Esophagus squamous epithelium (tissue), 5 donors: ENCODE data around the gene NRXN2. TPM values are rescaled to one million over a fixed set of nuclear protein-coding genes. Genes with fewer than 3 reads are reported as not detected.
A peak's percentile ranks its signal among the peaks of the same experiment; 100 is the strongest.

Experiments
- DNase-seq: peaks from one replicate; lab custom pipeline; 2025; lab: John Stamatoyannopoulos, UW
- H3K27ac ChIP-seq, 4 donors: fragments of 200-600 bp; sonication (generic); one replicate each; pipeline ENCODE4 v1.5.1; 2016 to 2019; ENCODE audit warnings: mild to moderate bottlenecking in 1 of 4
- H3K27me3 ChIP-seq, 4 donors: fragments of 200-600 bp; sonication (generic); 1 replicate in 3 of 4; 2 replicates in 1 of 4; pipeline versions ENCODE4 v1.5.1 to v1.6.0; 2017 to 2021; ENCODE audit warnings: antibody characterized with exemption in 1 of 4
- H3K36me3 ChIP-seq, 3 donors: fragments of 200-600 bp; sonication (generic); one replicate each; pipeline ENCODE4 v1.5.1; 2016 to 2019
- H3K4me1 ChIP-seq, 3 donors: fragments of 200-600 bp; sonication (generic); one replicate each; pipeline ENCODE4 v1.5.1; 2017 to 2019
- H3K4me3 ChIP-seq, 4 donors: fragments of 200-600 bp; sonication (generic); 1 replicate in 3 of 4; 2 replicates in 1 of 4; pipeline ENCODE4 v1.5.1; 2016 to 2019; ENCODE audit warnings: mild to moderate bottlenecking in 2 of 4, moderate library complexity in 1 of 4
- H3K9me3 ChIP-seq, 3 donors: fragments of 200-600 bp; sonication (generic); one replicate each; pipeline ENCODE4 v1.5.1; 2016 to 2019
- CTCF ChIP-seq, 6 experiments: fragments of 450-650 bp in 4 of 6; fragments of 200-600 bp in 2 of 6; sonication (generic) in 2 of 6; IDR thresholded peaks; one replicate each; pipeline ENCODE4 v1.5.1; 2016 to 2019; ENCODE audit warnings: antibody characterized with exemption in 6 of 6, mild to moderate bottlenecking in 4 of 6, moderate library complexity in 4 of 6
- POLR2A ChIP-seq, 4 donors: fragments of 450-650 bp; IDR thresholded peaks; one replicate each; pipeline ENCODE4 v1.6.1; 2017; ENCODE audit warnings: antibody characterized with exemption in 4 of 4, mild to moderate bottlenecking in 4 of 4, moderate library complexity in 3 of 4
- WGBS, 2 donors: methylation state at CpG; one replicate each; pipeline ENCODE4 v1.1.5; 2018; 5-methylcytosine and 5-hydroxymethylcytosine counted together
- intact Hi-C: fragments of 100-400 bp; cut with DNase I; formaldehyde crosslinking; loops from one replicate; pipeline ENCODE4 v1.15.0; 2022
- total RNA-seq, 4 donors: library from RNA; depleted of rRNA; stranded (reverse); fragments of >200 nt; gene quantifications; one replicate each; pipeline ENCODE4 v1.1.0, GENCODE V29; 2016
- donor health status: DM: yes; HTN: yes; CAD: no.

Gene NRXN2
- total RNA-seq, 4 donors from 2014 or later, result 0.38 TPM; not detected in 3

- peak overlapping the region in 2 of 4 donors; percentile 15 to 44 for H3K4me3 ChIP-seq
Measured at GRCh38 chr11:64713016-64713707, 9.8 kb downstream of the NRXN2 start.

GRCh38 chr11:64712430-64713015, 10.5 kb downstream of the NRXN2 start:
- no peak for DNase-seq
- peak overlapping the region in 1 of 4 donors; percentile 44 for H3K4me3 ChIP-seq
- peaks cover 4 to 28% (median 19%) of the 10 kb centered on the region in 3 donors for H3K4me1 ChIP-seq
- no peak for TF ChIP-seq CTCF (IDR thresholded peaks at IDR 0.05)
- TF ChIP-seq POLR2A (IDR thresholded peaks at IDR 0.05), result no peak
- no peaks in the 10 kb centered on the region for H3K36me3 ChIP-seq
- intact Hi-C loops, result no loop called here
- H3K27ac ChIP-seq, result no peak overlapping the region
- H3K9me3 ChIP-seq, result no peaks in the 10 kb centered on the region
- peaks cover 14 to 100% (median 32%) of the 10 kb centered on the region in 4 donors for H3K27me3 ChIP-seq
- 2 to 3% methylated on average over 8 of the region's 45 CpGs for WGBS, 2 donors

More at GRCh38 chr11:64713016-64713707, 9.8 kb downstream of the NRXN2 start:
- no CpG with 5 or more reads among the region's 111 CpGs for WGBS, 2 donors
- Histone ChIP-seq H3K36me3 (no peaks in the 10 kb centered on the region), H3K4me1 (peaks cover 4 to 28% (median 19%) of the 10 kb centered on the region in 3 donors), H3K9me3 (no peaks in the 10 kb centered on the region), H3K27ac (no peak overlapping the region), H3K27me3 (peaks cover 14 to 100% (median 32%) of the 10 kb centered on the region in 4 donors)
- no peak for DNase-seq
- intact Hi-C loops, result no loop called here
- no peak for TF ChIP-seq POLR2A (IDR thresholded peaks at IDR 0.05)
- no peak for TF ChIP-seq CTCF (IDR thresholded peaks at IDR 0.05)

GRCh38 chr11:64711956-64712362, 11.0 kb downstream of the NRXN2 start:
- DNase-seq, result no peak
- Histone ChIP-seq H3K36me3 (no peaks in the 10 kb centered on the region), H3K27ac (no peak overlapping the region), H3K4me3 (no peak overlapping the region), H3K27me3 (peaks cover 14 to 100% (median 29%) of the 10 kb centered on the region in 4 donors), H3K9me3 (no peaks in the 10 kb centered on the region), H3K4me1 (peaks cover 4 to 28% (median 19%) of the 10 kb centered on the region in 3 donors)
- intact Hi-C loops, result no loop called here
- WGBS, 2 donors, result 58 to 71% methylated on average over 13 to 16 of the region's 19 CpGs
- TF ChIP-seq CTCF (IDR thresholded peaks at IDR 0.05) (no peak), POLR2A (IDR thresholded peaks at IDR 0.05) (no peak)

- Histone ChIP-seq H3K36me3 (no peaks in the 10 kb centered on the region), H3K4me3 (no peak overlapping the region), H3K4me1 (peaks cover 4 to 28% (median 19%) of the 10 kb centered on the region in 3 donors), H3K27ac (no peak overlapping the region), H3K27me3 (peaks cover 14 to 100% (median 29%) of the 10 kb centered on the region in 4 donors), H3K9me3 (no peaks in the 10 kb centered on the region)
- intact Hi-C loops, result no loop called here
- no peak for DNase-seq
- WGBS, 2 donors, result 37 to 38% methylated on average over 22 to 27 of the region's 46 CpGs
- no peak for TF ChIP-seq POLR2A (IDR thresholded peaks at IDR 0.05)
- no peak for TF ChIP-seq CTCF (IDR thresholded peaks at IDR 0.05)
Measured at GRCh38 chr11:64711138-64711955, 11.7 kb downstream of the NRXN2 start.
